ENCODE results near the gene MRPL1.

Gene MRPL1

GRCh38 chr4:77990456-77990855, 127.8 kb downstream of the MRPL1 start:
- DNase-seq = no peak

GRCh38 chr4:77990904-77991358, 128.3 kb downstream of the MRPL1 start:
- no peak for DNase-seq

GRCh38 chr4:77992581-77992980, 130.0 kb downstream of the MRPL1 start:
- DNase-seq = no peak

GRCh38 chr4:77994194-77994721, 131.6 kb downstream of the MRPL1 start:
- DNase-seq = no peak

- DNase-seq = no peak
Observed at GRCh38 chr4:77996076-77996475, 133.4 kb downstream of the MRPL1 start.

GRCh38 chr4:78001531-78001930, 138.9 kb downstream of the MRPL1 start:
- no peak for DNase-seq

GRCh38 chr4:78002260-78002659, 139.6 kb downstream of the MRPL1 start:
- no peak for DNase-seq

Data from CD4-positive, alpha-beta T cell treated with Interleukin-21 for 1 hour (primary cell).